Measurements from ENCODE around the gene GMDS.

The GMDS gene

DNA sequence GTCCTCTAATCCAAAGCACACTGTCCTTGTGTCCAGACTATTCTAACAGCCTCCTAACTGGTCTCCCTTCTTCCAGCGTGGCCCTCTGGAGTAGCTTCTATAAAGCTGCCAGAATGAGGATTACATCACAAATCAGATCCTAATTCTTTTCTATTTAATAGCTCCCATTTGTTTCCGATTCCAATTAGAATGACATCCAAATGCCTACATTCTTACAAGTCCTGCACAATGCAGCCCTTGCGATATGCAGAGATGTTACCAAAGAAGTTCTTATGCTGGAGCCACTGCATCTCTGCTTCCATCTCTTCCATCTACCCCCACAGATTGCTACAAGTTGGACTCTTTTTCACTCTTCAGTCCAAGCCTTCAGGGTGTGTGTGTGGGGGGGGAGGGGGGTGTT, 40.0 kb downstream of the GMDS start:
- DNase-seq (ENCODE audit: low spot score): no peak

DNA sequence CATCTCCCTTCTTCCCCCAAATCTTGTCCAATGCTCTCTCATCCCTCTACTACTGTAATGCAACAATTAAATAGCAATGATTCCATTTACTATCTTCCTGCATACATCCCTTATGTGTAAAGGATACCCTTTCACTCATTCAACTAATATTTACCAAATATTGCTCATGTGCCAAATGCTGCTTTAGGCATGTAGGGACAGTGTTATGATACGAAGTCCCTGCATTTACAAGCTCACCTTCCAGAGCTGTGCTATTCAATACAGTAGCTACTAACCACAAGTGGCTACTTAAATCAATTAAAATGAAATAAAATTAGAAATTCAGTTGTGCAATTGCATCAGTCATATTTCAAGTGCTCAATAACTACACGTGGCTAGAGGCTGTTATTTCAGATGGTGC, 41.1 kb downstream of the GMDS start:
- DNase-seq (ENCODE audit: low spot score): no peak

DNA sequence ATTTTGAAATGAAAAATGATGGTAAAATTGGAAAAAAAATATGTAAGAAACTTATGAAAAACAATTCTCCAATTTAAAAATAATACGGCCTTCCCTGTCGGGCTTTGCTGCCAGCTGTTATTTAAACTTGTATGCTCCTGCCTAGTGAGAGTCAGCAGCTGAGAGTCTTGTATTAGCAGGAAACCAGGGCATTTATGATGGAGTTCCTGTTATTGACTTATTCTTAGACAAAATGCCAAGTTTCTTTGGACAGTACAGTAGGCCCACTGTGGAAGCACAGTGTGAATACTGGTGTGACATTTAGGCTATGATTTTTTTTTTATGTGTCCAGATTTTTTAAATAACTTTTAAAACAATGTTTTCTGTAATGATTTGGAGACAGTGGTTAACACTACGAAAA, 42.1 kb downstream of the GMDS start:
- no peak for DNase-seq (ENCODE audit: low spot score)

DNA sequence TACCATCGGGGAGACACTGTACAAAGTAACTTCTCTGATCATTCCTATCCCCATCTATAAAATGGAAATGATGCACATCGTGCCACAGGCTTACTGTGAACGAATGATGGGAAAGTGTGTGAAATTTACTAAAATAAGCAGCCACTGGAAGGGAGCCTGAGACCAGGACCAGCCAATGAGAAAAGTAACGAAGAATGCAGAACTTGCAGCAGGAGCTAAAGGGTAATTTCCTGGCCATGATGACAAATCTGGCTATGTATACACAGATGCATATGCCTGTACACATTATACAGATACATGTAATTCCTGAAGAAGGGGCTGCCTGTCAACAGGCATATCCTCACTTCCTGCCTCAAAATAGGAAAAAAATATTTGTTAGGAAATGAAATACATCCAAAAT, 47.4 kb downstream of the GMDS start:
- DNase-seq (ENCODE audit: low spot score): no peak

DNA sequence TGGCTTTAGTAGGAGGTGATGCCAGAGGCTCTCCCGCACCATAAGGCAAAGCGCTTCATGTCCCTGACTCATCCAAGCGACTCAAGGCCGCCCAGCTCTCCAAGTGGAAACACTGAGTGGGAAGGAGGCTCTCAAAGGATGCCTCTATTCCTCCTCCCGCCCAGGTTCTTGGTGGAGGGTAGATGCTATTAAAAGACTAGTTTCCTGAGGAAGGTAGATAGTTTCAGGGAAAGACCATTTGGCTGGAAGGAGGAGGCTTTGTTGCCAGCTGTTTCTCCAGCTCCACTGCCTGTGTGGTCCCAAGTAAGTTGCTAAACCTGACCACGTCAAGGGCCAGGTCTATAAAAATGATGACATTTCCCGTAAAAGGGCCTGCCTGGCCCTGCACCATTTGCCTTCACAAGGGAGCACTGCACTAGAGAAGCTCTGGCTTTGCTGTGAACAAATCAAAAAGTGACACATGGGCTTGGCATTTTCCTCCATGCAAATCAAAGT, 48.2 kb downstream of the GMDS start:
- no peak for DNase-seq (ENCODE audit: low spot score)

DNA sequence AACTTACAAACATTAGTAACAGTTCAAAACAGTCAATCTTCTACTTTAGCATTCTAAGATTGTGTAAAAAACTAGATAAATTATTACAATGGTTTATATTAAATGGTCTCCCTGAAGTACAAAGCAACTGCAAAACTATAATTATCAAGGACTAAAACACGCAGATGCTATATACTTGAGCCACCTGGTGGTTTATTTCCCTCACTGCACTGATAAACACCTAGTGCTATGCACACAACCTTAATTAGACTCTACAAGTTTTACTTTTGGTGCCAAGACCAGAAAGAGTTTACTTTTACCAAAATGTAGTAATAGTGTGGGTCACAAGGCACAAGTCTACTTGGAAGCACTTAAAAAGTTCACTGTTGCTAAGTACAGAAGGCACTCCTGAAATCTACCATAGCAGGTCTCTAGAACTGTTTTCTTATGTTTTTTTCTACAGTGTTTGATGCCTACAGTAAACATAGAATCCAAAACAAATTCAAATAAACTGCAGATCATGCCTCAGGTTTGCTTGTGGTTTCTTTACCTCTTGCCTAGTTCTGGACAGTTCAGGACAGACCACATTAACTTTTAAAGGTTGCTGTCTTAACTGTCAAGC, 49.2 kb downstream of the GMDS start:
- DNase-seq (ENCODE audit: low spot score): peak; percentile 54

DNA sequence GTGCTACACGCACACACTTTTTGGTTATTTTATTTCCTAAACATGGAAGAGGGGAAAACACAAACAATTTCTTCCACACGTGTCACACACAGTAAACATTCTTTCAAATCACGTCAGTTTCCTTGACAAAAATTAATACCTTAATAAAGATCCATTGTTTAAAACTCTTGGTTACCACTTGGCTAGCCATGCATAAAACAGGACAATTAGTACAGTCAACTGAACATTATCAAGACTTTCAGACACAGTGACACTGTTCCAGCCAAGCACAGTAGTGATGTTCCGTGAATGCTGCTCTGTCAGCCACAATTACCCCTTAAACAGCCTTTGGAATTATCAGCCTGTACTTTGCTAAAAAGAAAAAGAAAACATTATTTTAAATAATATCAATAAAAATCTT, 50.8 kb downstream of the GMDS start:
- DNase-seq (ENCODE audit: low spot score): no peak

DNA sequence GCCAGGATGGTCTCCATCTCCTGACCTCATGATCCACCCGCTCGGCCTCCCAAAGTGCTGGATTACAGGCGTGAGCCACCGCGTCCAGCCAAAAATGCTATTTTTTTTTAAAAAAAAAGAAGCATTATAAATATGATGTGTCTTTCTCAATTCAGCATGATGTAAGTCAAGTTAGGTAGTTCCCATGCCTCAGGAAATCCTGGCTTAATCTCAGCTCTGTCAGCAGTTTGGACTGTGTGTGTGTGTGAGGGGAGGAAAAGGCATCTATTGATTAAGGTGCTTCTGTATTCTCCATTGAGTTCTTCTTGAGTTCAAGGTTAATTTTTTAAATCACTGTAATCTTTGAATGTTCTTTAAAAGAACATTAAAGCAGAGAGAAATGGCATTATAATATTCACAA, 51.5 kb downstream of the GMDS start:
- no peak for DNase-seq (ENCODE audit: low spot score)

DNA sequence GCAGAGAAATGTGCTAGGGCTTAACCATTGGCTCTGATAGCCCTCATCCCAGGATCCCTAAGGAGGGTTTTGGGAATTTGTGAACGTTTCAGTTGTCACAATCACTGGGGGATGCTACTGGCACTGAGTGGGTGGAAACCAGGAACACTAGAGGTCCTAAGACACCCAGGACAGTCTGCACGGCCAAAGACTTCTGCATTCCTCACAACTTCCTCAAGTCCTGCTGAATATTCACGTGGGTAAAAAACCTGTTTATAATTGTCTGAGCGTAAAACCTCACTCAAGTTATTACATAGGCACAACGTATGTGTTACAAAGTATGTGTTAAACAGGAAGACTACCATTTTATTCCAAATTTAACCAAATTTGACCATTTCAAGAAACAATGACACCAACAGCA, 52.4 kb downstream of the GMDS start:
- DNase-seq (ENCODE audit: low spot score): no peak

DNA sequence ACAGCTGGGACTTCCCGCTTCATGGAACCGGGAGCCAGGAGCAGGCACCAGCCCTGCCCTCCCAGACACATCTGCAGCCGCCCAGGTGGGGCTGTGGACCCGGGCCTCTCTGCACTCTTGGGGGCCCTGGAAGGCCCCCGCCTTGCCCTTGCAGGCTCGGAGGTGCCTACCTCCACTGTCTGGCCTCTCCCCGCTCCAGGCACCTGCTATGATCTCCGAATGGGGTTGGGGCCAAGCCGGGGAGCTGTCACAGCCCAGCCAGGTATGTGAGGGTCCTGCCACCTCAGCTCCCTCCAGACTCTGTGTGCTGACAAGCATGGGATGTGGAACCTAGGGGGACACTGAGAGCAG, 54.0 kb downstream of the GMDS start:
- DNase-seq (ENCODE audit: low spot score): no peak

DNA sequence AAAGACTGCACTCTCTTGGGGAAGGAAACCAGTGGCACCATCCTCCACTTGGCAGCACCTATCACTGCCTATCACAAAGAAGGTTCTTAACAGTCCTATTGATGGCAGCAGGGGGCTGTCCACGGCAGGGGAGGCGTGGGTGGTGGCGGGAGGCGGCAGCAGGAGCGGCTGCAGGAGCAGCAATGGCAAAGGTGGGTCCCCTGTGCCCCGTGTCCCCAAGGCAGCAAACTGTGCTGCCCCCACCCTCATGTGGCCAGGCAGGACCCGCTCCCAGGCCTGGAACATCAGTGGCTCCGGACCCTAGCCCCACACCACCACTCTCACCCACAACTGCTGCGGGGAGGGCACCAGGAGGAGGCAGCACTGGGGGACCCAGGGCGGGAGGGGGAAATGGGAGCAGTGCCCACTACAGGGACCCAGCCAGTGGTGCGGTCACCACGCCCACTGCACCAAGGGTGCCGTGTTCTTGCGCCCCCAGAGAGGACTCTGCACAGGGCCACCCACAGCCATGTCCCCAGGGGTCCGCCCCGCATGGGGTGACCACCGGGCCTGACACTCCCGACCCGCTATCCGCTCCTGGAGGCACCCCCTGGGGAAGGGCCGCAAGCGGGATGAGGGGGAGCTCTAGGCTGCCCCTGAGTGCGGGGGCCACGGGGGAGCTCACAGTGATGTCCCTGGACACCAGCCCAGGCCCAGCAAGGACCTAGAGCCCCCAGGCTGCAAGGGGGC, 54.6 kb downstream of the GMDS start:
- DNase-seq (ENCODE audit: low spot score): no peak

DNA sequence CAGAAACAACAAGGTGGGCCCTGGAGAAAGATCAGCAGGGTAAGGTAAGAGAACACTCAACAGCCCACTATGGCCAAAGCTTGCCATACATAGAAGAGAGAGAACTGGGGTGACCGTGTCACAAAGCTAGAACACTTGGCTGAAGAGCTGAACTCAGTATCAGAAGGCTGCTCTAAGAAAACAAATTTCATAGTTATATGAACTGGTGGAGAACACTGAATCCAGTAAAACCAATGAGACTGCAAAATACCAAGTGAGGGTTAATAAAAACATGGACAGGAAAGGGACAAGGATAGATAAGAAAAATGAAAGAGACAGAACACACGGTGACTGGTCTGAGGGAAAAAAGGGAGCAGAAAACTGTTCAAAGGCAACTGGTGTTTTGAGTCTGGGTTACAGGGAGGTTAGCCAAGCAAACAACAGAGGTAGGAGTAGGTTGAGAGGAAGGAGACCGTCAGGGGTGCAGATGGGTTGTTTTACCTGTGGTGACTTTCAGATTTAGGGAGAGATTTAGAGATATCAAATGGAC, 56.5 kb downstream of the GMDS start:
- DNase-seq (ENCODE audit: low spot score): no peak

DNA sequence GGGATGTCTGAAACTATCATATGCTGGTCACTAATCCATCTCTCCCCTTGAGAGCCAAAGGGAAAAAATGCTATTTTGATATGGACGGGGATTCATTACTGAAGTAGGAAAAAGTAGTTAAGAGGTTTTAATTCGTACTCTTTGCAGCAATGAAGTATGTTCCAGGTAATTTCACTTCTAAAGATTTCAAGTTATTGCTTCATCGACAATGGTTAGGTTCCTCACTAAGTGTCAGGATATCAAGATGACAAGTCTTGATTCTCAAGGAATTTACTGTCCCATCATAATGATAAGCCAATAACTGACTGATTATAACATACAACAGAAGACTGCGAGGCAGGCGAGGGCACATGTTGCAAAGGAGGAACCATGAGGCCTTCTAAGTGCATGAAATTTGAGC, 57.0 kb downstream of the GMDS start:
- DNase-seq (ENCODE audit: low spot score): no peak

DNA sequence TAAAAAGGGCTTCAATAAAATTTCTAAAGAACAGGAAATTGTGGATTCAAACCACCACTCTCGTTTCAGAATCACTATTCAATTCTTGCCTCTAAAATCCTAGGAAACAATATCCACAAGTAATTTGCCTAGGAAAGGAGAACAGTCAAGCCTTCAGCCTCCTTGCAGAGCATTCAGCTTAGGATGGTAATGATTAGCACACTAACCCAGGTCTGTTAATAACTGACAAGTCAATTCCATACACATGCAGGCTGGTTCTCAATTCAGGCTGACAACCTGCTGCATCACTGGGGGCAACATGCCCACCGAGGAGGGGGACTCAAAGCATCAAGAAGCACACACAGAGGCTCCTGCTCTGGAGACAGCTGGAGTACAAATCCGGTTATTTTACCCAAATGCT, 57.6 kb downstream of the GMDS start:
- DNase-seq (ENCODE audit: low spot score): no peak

DNA sequence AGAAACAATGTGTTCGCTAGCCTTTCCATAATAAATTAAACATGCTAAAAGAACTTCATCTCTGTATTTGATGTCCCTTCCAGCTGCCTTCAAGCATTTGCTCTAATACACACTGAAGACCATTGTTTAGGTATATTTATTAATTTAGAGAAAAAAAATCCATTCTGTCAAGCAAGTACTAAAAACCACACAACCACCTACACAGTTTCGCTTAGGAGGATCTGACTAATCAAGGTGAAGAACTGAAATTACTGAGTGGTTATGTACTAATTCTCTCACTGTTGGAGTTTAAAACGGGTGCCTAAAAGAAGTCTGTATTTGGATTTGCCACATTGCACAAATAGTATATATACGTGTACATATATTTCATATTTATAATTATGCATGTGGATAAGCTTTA, 58.9 kb downstream of the GMDS start:
- DNase-seq (ENCODE audit: low spot score): no peak

DNA sequence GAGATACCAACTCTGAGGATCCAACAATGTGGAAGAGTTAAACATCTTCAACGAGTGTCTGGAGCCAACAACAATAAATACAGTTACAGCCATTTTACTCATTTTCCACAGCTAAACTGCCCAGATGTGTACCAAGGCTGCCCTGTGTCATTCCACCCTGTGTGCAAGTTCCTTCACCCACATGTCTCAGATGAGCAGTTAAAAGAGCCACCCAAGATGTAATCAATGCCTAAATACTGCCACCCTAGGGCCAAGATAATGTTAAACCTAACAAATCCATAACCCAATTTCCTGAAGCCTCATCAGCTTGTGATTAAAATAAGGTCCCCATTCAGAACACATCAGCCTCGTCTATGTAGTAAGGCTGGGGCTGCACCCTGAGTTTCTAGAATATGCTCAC, 59.9 kb downstream of the GMDS start:
- DNase-seq (ENCODE audit: low spot score): no peak

DNA sequence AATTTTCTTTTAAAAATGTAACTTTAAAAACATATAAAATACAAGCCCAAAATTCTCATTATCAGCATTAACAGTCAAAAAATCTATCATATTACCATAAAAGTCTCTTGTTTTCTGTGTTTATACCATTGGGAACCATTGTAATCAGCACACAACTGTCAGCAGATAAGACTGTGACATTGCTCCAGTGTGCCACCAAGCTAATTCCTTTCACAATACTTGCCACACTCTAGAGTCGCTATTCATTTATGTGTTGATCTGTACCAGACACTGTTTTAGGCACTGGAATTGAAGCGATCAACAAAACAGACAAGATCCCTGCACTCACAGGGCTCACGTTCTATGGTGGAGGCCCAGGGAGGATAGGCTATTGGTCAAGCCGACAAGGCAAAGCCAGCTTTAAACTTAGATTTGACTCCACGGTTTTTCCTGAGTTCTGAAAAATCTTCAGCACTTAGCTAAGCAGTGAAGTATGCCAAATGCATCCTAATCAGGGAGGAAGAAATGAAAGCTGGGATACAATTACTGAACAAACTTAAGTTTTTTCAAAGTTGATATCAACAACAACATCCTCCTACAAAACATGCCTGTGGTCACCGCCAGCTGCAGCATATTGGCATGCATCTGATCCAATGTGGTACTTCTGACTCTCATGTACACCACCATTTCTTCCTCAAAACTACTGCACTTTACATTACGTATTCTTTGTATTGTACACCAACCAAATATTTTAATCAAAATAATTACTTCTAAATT, 60.5 kb downstream of the GMDS start:
- DNase-seq (ENCODE audit: low spot score): no peak

DNA sequence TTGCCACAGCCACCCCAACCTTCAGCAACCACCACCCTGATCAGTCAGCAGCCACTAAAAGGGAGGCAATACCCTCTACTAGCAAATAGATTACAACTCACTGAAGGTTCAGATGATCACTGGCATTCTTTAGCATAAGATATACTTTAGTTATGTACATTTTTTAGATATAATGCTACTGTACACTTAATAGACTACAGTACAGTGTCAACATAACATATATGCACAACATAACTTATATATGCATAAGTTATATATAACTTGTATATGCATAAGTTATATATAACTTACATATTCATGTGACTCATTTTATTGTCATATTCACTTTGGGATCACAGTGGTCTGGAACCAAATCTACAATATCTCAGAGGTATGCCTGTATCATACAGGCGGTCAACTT, 61.7 kb downstream of the GMDS start:
- DNase-seq (ENCODE audit: low spot score): no peak

DNA sequence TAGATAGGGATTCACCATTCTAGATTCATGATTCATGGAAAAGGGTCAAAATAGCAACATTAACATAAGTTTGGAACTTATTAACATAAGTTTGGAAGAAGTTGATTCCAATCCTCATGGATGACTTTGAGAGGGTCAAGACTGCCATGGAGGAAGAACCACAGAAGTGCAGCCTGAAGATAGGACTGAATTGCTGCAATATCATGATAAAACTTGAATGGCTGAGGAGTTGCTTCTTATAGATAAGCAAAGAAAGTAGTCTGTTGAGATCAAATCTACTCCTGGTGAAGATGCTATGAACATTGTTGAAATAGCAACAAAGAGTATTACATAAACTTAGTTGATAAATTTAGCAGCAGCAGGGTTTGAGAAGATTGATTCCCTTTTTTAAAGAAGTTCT, 62.2 kb downstream of the GMDS start:
- no peak for DNase-seq (ENCODE audit: low spot score)

DNA sequence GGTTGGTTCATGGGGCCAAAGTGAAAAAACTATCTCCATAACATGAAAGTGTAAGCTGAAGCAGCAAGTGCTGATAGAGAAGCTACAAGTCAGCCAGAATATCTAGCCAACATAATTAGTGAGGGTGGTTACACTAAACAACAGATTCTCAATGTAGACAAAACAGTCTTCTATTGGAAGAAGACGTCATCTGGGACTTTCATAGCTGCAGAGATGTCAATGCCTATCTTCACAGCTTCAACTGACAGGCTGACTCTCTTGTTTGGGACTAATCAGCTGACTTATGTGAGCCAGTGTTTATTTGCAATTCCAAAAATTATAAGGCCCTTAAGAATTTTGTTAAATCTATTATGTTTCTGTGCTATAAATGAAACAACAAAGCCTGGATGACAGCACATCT, 63.2 kb downstream of the GMDS start:
- DNase-seq (ENCODE audit: low spot score): no peak

DNA sequence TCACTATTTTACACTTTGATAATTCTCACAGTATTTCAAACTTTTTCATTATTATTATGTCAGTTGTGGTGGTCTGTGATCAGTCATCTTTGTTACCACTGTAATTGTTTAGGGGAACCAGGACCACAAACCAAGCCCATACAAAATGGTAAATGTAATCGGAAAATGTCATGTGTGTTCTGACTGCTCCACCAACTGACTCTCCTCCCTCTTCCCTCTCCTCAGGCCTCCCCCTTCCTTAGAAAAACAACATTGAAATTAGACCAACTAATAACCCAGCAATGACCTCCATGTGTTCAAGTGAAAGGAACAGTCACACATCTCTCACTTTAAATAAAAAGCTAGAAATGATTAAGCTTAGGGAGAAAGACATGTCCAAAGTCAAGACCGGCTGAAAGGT, 63.8 kb downstream of the GMDS start:
- no peak for DNase-seq (ENCODE audit: low spot score)

DNA sequence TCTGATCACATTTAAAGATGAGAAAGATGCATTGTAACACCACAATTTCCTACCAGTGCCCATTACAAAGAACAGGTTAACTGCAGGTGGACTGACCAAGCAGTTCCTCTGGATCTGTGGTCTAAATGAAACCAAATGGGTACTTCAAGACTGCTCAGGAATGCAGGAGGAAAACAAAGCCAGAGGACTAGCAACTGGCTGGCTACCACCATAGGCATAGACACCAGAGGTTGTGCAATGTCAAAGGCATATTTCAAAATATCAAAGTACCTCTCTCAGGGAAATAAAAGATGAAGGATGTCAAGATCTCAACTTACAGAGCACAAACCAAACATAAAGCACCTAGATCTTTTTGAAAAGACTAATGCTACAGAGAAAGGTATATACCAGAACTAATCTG, 65.5 kb downstream of the GMDS start:
- DNase-seq (ENCODE audit: low spot score): no peak

DNA sequence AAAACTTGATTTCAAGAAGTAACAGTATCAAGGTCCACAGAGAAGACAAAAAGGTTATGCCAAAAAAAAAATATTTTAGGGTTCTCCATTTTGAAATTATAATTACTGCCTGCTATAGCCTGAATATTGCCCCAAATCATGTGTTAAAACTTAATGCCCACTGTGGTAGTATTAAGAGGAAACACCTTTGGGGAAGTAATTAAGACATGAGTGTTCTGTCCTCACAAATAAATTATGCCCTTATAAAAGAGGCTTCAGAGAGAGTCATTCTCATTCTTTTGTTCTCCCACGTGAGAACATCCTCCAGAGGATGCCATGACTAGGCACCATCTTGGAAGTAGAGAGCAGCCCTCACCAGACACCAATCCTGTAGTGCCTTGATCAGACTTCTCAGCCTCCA, 66.2 kb downstream of the GMDS start:
- DNase-seq (ENCODE audit: low spot score): no peak

Data from D341Med (cell line).